Colonic mucosa (tissue), 4 donors: Measurements from ENCODE around the gene LRRC9. TPM values are rescaled to one million over a fixed set of nuclear protein-coding genes. Genes with fewer than 3 reads are reported as not detected.

Experiments used
- DNase-seq: peaks from one replicate; pipeline ENCODE4 v3.0.0-alpha.2; 2020
- H3K27ac ChIP-seq: fragments of 200-600 bp; one replicate; pipeline ENCODE4 v1.8.0; 2021
- H3K27me3 ChIP-seq: fragments of 200-600 bp; one replicate; pipeline ENCODE4 v1.8.0; 2021
- H3K36me3 ChIP-seq: fragments of 200-600 bp; one replicate; pipeline ENCODE4 v1.8.0; 2021
- H3K4me1 ChIP-seq: fragments of 200-600 bp; one replicate; pipeline ENCODE4 v1.8.0; 2021; ENCODE audit warnings: mild to moderate bottlenecking
- H3K4me3 ChIP-seq: fragments of 200-600 bp; one replicate; pipeline ENCODE4 v1.8.0; 2021
- H3K9ac ChIP-seq, 2 donors: one replicate each; pipeline ENCODE4 v1.7.0; 2013; ENCODE audit warnings: control low read depth in 2 of 2, low read depth in 2 of 2, low read length in 2 of 2
- H3K9me3 ChIP-seq: fragments of 200-600 bp; one replicate; pipeline ENCODE4 v1.8.0; 2021
- intact Hi-C: fragments of 100-400 bp; cut with DNase I; formaldehyde crosslinking; loops from one replicate; pipeline ENCODE4 v1.14.1; 2022
- total RNA-seq, 2 donors: library from RNA; stranded (reverse); fragmentation: NEBNext Ultra II Directional in 1 of 2; extraction: Animal tissue kit (Norgen Biotek cat#: 25700) in 1 of 2; gene quantifications; one replicate each; pipeline ENCODE4 v1.2.1, GENCODE V29; 2021
- TF ChIP-seq, protein P1 (sequence below): fragments of 200-600 bp; IDR thresholded peaks from one replicate; pipeline ENCODE4 v1.8.0; 2022; ENCODE audit warnings: antibody characterized with exemption, mild to moderate bottlenecking
- donor health status: healthy.
- donor health status: DM: no; HTN: no; CAD: no.
- donor health status: DM: no; HTN: no; CAD: no.

Gene LRRC9
- total RNA-seq, 2 donors from 2014 or later, result 0.20 TPM; not detected in 1

GRCh38 chr14:59983048-59983447, 63.1 kb downstream of the LRRC9 start:
- DNase-seq, result no peak
- TF ChIP-seq, protein P1, sequence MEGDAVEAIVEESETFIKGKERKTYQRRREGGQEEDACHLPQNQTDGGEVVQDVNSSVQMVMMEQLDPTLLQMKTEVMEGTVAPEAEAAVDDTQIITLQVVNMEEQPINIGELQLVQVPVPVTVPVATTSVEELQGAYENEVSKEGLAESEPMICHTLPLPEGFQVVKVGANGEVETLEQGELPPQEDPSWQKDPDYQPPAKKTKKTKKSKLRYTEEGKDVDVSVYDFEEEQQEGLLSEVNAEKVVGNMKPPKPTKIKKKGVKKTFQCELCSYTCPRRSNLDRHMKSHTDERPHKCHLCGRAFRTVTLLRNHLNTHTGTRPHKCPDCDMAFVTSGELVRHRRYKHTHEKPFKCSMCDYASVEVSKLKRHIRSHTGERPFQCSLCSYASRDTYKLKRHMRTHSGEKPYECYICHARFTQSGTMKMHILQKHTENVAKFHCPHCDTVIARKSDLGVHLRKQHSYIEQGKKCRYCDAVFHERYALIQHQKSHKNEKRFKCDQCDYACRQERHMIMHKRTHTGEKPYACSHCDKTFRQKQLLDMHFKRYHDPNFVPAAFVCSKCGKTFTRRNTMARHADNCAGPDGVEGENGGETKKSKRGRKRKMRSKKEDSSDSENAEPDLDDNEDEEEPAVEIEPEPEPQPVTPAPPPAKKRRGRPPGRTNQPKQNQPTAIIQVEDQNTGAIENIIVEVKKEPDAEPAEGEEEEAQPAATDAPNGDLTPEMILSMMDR, result no peak
- Histone ChIP-seq H3K27ac (no peak overlapping the region), H3K4me1 (no peaks in the 10 kb centered on the region), H3K9ac (no peak overlapping the region), H3K9me3 (no peaks in the 10 kb centered on the region), H3K27me3 (no peaks in the 10 kb centered on the region), H3K4me3 (no peak overlapping the region), H3K36me3 (no peaks in the 10 kb centered on the region)
- intact Hi-C loops, result no loop called here

DNA sequence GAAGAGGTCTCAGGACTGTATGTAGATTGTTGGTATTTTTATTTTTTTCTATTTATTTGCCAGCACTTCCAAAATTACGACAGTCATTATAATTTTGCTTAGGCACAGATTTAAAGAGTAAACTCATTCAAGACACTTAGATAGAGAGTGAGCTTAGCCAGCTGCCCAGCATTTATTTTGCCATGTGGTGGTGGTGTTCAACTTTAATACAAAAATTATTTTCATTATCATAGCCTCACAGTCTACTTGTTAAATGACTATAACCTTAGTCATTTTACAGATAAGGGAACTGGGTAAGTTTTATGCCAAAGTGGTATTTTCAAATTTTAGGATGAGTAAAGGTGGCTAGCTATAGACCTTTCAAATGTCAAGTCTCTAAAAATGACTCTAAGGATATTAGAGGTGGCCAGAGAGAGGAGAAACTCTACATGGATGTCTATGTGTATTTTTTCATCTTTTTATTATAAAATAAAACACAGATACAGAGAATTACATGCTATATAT, 66.7 kb downstream of the LRRC9 start:
- Histone ChIP-seq H3K4me1 (no peaks in the 10 kb centered on the region), H3K27ac (no peak overlapping the region), H3K27me3 (no peaks in the 10 kb centered on the region), H3K9ac (no peak overlapping the region), H3K4me3 (no peak overlapping the region), H3K36me3 (no peaks in the 10 kb centered on the region), H3K9me3 (no peaks in the 10 kb centered on the region)
- no peak for DNase-seq
- TF ChIP-seq, protein P1, result no peak
- intact Hi-C loops, result no loop called here

DNA sequence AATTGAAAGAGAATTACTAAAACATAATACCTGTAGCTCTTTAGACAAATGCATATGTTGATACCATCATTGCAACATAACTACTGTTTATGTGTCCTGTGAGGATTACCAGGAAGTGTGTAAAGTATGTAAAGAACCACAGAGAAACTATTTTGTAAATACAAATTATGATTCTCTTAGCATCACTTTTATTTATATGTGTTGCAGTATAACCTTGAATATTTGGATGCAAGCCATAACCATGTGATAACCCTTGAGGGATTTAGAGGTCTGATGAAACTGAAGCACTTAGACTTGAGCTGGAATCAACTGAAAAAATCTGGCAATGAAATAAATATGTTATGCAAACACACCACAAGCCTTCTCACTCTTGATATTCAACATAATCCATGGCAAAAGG, 77.5 kb downstream of the LRRC9 start:
- TF ChIP-seq, protein P1, result no peak
- Histone ChIP-seq H3K9ac (no peak overlapping the region), H3K9me3 (no peaks in the 10 kb centered on the region), H3K4me3 (no peak overlapping the region), H3K27me3 (no peaks in the 10 kb centered on the region), H3K36me3 (no peaks in the 10 kb centered on the region), H3K4me1 (no peaks in the 10 kb centered on the region), H3K27ac (no peak overlapping the region)
- DNase-seq, result no peak
- intact Hi-C loops, result no loop called here

- H3K9me3 ChIP-seq, result no peaks in the 10 kb centered on the region
- H3K4me1 ChIP-seq, result no peaks in the 10 kb centered on the region
- DNase-seq, result no peak
- H3K4me3 ChIP-seq, result no peak overlapping the region
- no peak overlapping the region for H3K9ac ChIP-seq
- intact Hi-C loops, result no loop called here
- no peak overlapping the region for H3K27ac ChIP-seq
- TF ChIP-seq, protein P1, result no peak
- H3K27me3 ChIP-seq, result no peaks in the 10 kb centered on the region
- no peaks in the 10 kb centered on the region for H3K36me3 ChIP-seq
These were observed 78.0 kb downstream of the LRRC9 start for GRCh38 chr14:59997966-59998365.

- Histone ChIP-seq H3K27ac (no peak overlapping the region), H3K36me3 (no peaks in the 10 kb centered on the region), H3K9ac (no peak overlapping the region), H3K4me1 (no peaks in the 10 kb centered on the region), H3K4me3 (no peak overlapping the region), H3K27me3 (no peaks in the 10 kb centered on the region), H3K9me3 (no peaks in the 10 kb centered on the region)
- intact Hi-C loops, result no loop called here
- no peak for DNase-seq
- TF ChIP-seq, protein P1, result no peak
These were observed 78.6 kb downstream of the LRRC9 start for GRCh38 chr14:59998564-59998963.
